Natural killer cell treated with Interleukin-12 subunit alpha and Interleukin-12 subunit beta and Interleukin-15 and Interleukin-18, amount 100 ng/mL, for 72 hours (primary cell): ENCODE measurements around the gene PFDN1. TPM values are rescaled to one million over a fixed set of nuclear protein-coding genes. Genes with fewer than 3 reads are reported as not detected.

Source experiments
- ATAC-seq, 2 donors: fragments of 150-1000 bp; cut with Tn5 transposase in 1 of 2; sonication (Bioruptor Pico), chemical (Tn5 transposase) in 1 of 2; 2 replicates each; pipeline ENCODE4 v1.10.0; 2021
- DNase-seq: peaks from one replicate; pipeline ENCODE4 v3.0.0; 2022; ENCODE audit warnings: low spot score
- H3K27ac Mint-ChIP-seq, 2 donors: 1 replicate in 1 of 2; 2 replicates in 1 of 2; pipeline ENCODE4 v1.8.0; 2022; ENCODE audit warnings: mixed read lengths in 2 of 2, mild to moderate bottlenecking in 1 of 2, moderate library complexity in 1 of 2
- H3K27me3 Mint-ChIP-seq, 2 donors: 1 replicate in 1 of 2; 2 replicates in 1 of 2; pipeline ENCODE4 v1.8.0; 2022; ENCODE audit warnings: mixed read lengths in 2 of 2
- H3K36me3 Mint-ChIP-seq: one replicate; pipeline ENCODE4 v1.8.0; 2022; ENCODE audit warnings: mixed read lengths
- H3K4me1 Mint-ChIP-seq, 2 donors: 1 replicate in 1 of 2; 2 replicates in 1 of 2; pipeline ENCODE4 v1.8.0; 2022; ENCODE audit warnings: low read depth in 2 of 2, mixed read lengths in 2 of 2, mild to moderate bottlenecking in 1 of 2
- H3K4me3 Mint-ChIP-seq: one replicate; pipeline ENCODE4 v1.8.0; 2022; ENCODE audit warnings: mixed read lengths
- H3K9me3 Mint-ChIP-seq: 2 replicates; pipeline ENCODE4 v1.8.0; 2022; ENCODE audit warnings: mixed read lengths
- total RNA-seq, 2 donors: library from RNA; stranded (reverse); gene quantifications; one replicate each; pipeline ENCODE4 v1.2.3, GENCODE V29; 2022

Gene PFDN1
- total RNA-seq, 2 donors from 2014 or later: 49.8 to 62.2 TPM

GRCh38 chr5:140299056-140299455 is 3.8 kb downstream of the PFDN1 start:
- Mint-ChIP-seq H3K36me3 (no peaks in the 10 kb centered on the region), H3K9me3 (no peaks in the 10 kb centered on the region), H3K4me3 (no peak overlapping the region), H3K27me3 (no peaks in the 10 kb centered on the region), H3K4me1 (peaks cover 23 to 26% of the 10 kb centered on the region in 2 donors), H3K27ac (no peak overlapping the region)
- no peak for DNase-seq
- no peak for ATAC-seq

DNA sequence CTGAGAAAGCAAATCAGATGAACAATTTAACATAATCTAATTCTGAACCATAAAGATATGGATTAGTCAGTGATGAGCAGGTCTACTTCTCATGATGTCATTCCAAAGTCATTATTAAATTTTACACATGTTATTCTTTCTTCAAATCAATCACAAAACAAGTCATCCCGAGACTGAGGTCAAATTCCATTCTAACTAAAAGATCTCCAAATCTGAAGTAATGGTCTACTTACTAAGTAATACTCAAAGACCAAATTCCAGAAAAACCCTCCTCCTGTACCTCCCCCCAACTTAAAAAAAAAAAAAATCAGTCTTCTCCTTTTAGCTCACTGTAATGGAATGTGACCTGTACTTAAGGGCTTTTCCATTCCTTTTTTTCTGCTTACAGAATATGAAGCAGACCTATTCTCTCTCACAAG is 4.7 kb downstream of the PFDN1 start:
- Mint-ChIP-seq H3K36me3 (no peaks in the 10 kb centered on the region), H3K27me3 (no peaks in the 10 kb centered on the region), H3K4me3 (no peak overlapping the region), H3K27ac (no peak overlapping the region), H3K4me1 (peaks cover 19 to 27% of the 10 kb centered on the region in 2 donors), H3K9me3 (no peaks in the 10 kb centered on the region)
- no peak for ATAC-seq
- no peak for DNase-seq

DNA sequence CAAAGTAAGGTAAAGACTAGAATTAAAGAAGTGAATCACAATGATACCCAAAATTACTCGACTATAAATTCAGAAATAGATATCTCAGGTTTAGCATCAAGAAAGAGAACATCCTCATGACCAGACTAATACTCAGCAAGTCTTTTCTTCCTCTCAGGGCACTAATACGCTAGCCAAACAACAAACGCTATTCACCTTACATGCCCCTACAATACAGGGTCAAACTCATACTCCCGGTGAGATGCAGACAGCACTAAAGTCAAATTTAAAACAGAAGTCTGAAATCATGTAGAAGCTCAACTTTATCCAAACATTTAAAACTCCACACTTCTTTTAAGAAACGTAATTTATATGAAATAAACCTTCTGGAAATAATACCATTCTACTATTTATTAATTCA is 5.6 kb downstream of the PFDN1 start:
- ATAC-seq: no peak
- no peak overlapping the region for H3K4me3 Mint-ChIP-seq
- H3K27ac Mint-ChIP-seq: no peak overlapping the region
- no peaks in the 10 kb centered on the region for H3K27me3 Mint-ChIP-seq
- no peaks in the 10 kb centered on the region for H3K9me3 Mint-ChIP-seq
- peaks cover 13 to 22% of the 10 kb centered on the region in 2 donors for H3K4me1 Mint-ChIP-seq
- no peaks in the 10 kb centered on the region for H3K36me3 Mint-ChIP-seq
- DNase-seq: no peak

DNA sequence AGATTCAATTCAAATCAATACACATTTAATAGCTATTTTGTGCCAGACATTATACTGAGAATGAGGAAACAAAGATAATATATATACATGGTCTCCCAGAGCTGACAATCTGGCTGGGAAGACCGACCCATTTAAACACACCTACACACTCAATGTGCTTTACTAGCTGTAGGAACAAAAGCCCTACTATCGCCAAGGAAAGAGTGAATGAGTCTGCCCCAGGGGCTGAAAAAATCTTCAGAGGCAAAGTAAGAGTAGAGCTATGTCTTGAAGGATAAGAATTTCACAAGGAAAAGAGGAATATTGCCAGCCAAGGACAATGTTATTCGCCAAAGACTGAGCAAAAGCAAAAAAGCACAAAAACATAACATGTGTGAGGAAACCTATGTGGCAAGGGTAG is 6.6 kb downstream of the PFDN1 start:
- no peak for DNase-seq
- Mint-ChIP-seq H3K4me3 (no peak overlapping the region), H3K36me3 (no peaks in the 10 kb centered on the region), H3K4me1 (peaks cover 9 to 14% of the 10 kb centered on the region in 2 donors), H3K27ac (no peak overlapping the region), H3K27me3 (no peaks in the 10 kb centered on the region), H3K9me3 (no peaks in the 10 kb centered on the region)
- no peak for ATAC-seq

GRCh38 chr5:140295414-140295813 is 7.5 kb downstream of the PFDN1 start:
- DNase-seq (no peak), ATAC-seq (no peak)
- no peaks in the 10 kb centered on the region for H3K36me3 Mint-ChIP-seq
- no peaks in the 10 kb centered on the region for H3K27me3 Mint-ChIP-seq
- no peak overlapping the region for H3K4me3 Mint-ChIP-seq
- no peak overlapping the region for H3K27ac Mint-ChIP-seq
- no peaks in the 10 kb centered on the region for H3K9me3 Mint-ChIP-seq
- peaks cover 11 to 14% of the 10 kb centered on the region in 2 donors for H3K4me1 Mint-ChIP-seq

GRCh38 chr5:140294753-140295152 is 8.1 kb downstream of the PFDN1 start:
- no peaks in the 10 kb centered on the region for H3K36me3 Mint-ChIP-seq
- no peak for ATAC-seq
- H3K4me1 Mint-ChIP-seq: peaks cover 13 to 17% of the 10 kb centered on the region in 2 donors
- no peaks in the 10 kb centered on the region for H3K27me3 Mint-ChIP-seq
- DNase-seq: no peak
- no peak overlapping the region for H3K4me3 Mint-ChIP-seq
- H3K9me3 Mint-ChIP-seq: no peaks in the 10 kb centered on the region
- no peak overlapping the region for H3K27ac Mint-ChIP-seq

DNA sequence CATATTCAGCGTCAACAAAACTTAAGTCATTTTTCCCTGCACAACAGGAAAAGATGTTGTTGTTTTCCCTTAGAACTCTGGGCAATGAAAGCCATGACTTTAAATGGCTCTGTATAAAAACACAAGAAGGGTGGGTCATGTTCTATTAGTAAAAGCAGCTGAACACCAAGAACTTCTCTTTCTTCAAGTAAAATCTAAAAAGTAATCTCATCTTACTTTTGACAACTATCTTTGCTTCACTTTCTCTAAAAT is 9.1 kb downstream of the PFDN1 start:
- Mint-ChIP-seq H3K36me3 (no peaks in the 10 kb centered on the region), H3K4me3 (no peak overlapping the region), H3K4me1 (peaks cover 18 to 23% of the 10 kb centered on the region in 2 donors), H3K9me3 (no peaks in the 10 kb centered on the region), H3K27ac (no peak overlapping the region), H3K27me3 (no peaks in the 10 kb centered on the region)
- DNase-seq (no peak), ATAC-seq (no peak)

DNA sequence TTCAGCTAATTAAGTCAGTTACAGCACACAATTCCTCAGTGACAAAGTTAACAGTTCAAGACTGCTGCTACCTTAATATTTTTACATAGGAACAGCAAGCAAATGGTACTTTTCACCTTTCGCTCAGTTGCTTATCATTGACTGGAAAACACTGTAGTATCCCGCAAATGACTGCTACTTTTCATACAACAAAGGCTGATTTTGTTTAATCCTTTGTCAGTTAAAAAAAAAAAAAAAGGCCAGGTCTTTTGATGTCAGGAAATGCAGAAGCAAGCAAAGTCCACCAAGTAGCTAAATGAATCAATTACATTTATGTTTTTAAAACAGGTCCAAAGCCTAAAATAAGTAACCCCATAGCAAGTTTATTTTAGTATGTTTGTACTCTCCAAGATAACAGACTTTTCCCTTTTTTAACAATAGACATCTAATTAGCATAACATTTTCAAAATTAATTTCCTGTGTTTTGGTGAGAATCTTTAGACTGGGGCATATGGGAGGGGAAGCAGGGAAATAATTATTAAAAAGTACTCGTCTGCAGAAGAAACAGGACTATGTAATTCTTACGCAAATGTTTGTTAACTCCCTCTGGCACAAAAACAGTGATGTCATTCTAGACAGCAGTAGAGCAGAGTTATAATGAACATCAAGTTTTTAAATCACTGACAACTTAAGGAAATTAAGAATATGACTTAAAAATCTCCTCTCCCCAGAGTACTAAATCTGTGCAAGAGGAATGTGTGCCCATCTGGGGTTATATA is 9.6 kb downstream of the PFDN1 start:
- Mint-ChIP-seq H3K27ac (no peak overlapping the region), H3K36me3 (no peaks in the 10 kb centered on the region), H3K4me3 (no peak overlapping the region), H3K4me1 (peaks cover 18 to 25% of the 10 kb centered on the region in 2 donors), H3K9me3 (no peaks in the 10 kb centered on the region), H3K27me3 (no peaks in the 10 kb centered on the region)
- ATAC-seq (no peak), DNase-seq (no peak)

DNA sequence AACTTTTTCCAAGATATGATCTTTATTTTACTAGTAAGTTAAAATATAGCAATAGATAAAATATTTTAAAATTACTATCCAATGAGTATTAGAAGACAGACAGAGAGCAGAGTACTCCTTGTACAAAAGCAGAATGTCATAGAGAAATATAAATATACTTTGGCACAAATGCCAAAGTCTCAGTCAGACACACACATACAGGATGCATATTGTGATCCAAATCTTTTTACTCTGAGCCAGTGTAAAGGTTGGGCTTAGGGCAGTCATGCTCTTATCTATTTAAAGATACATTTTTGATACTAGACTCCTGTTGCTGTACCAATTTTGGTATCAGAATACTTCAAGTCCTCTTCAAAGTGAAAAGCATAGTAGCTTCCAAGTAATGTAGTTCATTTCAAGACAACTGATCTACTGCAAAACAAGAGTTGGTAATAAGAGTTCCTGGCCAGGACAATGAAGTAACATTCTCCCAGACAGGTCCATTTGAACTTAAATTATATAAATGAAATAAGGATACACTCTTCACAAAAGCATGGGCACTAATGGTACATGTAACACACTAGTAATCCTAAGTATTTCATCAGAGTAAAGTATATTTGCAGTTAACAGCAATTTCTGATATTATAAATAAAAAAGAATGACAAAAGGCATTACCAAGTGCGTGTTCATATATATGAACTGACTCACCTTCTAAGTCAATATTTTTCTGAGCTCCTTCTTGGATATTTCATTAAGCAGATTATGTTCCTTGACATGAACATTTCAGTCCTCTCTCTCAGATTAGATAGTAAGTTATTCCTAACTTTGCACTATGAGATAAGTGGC is 10.5 kb downstream of the PFDN1 start:
- H3K27ac Mint-ChIP-seq: no peak overlapping the region
- ATAC-seq: no peak

GRCh38 chr5:140287801-140288521 is 14.9 kb downstream of the PFDN1 start:
- H3K4me1 Mint-ChIP-seq: peaks cover 23 to 38% of the 10 kb centered on the region in 2 donors
- no peak overlapping the region for H3K27ac Mint-ChIP-seq

More for the DNA sequence above, 10.5 kb downstream of the PFDN1 start:
- H3K27me3 Mint-ChIP-seq: no peaks in the 10 kb centered on the region
- no peak for DNase-seq
- H3K9me3 Mint-ChIP-seq: no peaks in the 10 kb centered on the region
- H3K36me3 Mint-ChIP-seq: no peaks in the 10 kb centered on the region
- peaks cover 19 to 31% of the 10 kb centered on the region in 2 donors for H3K4me1 Mint-ChIP-seq
- H3K4me3 Mint-ChIP-seq: no peak overlapping the region

DNA sequence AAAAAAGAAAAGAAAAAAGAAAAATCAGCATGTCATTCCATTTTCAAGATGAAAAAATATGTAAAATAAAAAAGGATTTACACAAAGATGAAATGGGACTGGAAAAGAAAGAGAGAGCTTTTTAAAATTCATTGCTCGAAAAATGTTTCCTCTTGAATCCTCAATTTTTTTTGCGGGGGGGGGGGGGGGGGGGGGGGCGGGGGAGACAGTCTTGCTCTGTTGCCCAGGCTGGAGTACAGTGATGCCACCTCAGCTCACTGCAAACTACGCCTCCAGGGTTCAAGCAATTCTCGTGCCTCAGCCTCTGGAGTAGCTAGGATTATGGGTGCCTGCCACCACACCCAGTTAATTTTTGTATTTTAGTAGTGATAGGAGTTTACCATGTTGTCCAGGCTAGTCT is 16.5 kb downstream of the PFDN1 start:
- DNase-seq (no peak), ATAC-seq (no peak)
- no peak overlapping the region for H3K27ac Mint-ChIP-seq
- no peak overlapping the region for H3K4me3 Mint-ChIP-seq
- no peaks in the 10 kb centered on the region for H3K36me3 Mint-ChIP-seq
- H3K27me3 Mint-ChIP-seq: no peaks in the 10 kb centered on the region
- H3K9me3 Mint-ChIP-seq: no peaks in the 10 kb centered on the region
- peaks cover 23 to 38% of the 10 kb centered on the region in 2 donors for H3K4me1 Mint-ChIP-seq

More at GRCh38 chr5:140287801-140288521, 14.9 kb downstream of the PFDN1 start:
- H3K36me3 Mint-ChIP-seq: no peaks in the 10 kb centered on the region
- DNase-seq: no peak
- no peaks in the 10 kb centered on the region for H3K9me3 Mint-ChIP-seq
- no peak overlapping the region for H3K4me3 Mint-ChIP-seq
- no peaks in the 10 kb centered on the region for H3K27me3 Mint-ChIP-seq
- ATAC-seq: no peak

GRCh38 chr5:140284013-140284412 is 18.9 kb downstream of the PFDN1 start:
- DNase-seq (no peak), ATAC-seq (no peak)
- H3K27ac Mint-ChIP-seq: no peak overlapping the region
- H3K36me3 Mint-ChIP-seq: no peaks in the 10 kb centered on the region
- no peak overlapping the region for H3K4me3 Mint-ChIP-seq
- H3K27me3 Mint-ChIP-seq: no peaks in the 10 kb centered on the region
- H3K4me1 Mint-ChIP-seq: peaks cover 13 to 29% of the 10 kb centered on the region in 2 donors
- H3K9me3 Mint-ChIP-seq: no peaks in the 10 kb centered on the region

DNA sequence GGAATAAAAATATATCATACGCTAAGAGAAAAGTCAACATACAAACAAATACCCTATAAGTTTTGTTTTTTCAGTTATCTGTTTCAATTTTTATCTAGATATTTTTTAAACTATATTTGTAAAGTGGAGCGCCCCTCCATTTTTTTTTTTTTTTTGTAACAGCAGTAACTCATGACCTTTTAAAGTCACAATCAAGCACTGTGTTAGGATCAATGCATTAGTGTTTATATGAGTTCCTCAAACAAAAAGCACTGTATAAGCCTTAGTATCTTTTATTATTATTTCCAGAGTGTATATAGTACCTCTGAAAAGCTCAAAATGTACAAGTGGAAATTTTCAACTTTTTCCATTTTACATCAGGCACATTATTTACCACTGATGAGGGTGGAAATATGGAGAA is 20.6 kb downstream of the PFDN1 start:
- Mint-ChIP-seq H3K27ac (no peak overlapping the region), H3K4me1 (peaks cover 11 to 24% of the 10 kb centered on the region in 2 donors), H3K4me3 (no peak overlapping the region), H3K36me3 (peaks cover 4% of the 10 kb centered on the region), H3K9me3 (no peaks in the 10 kb centered on the region), H3K27me3 (no peaks in the 10 kb centered on the region)
- DNase-seq: no peak
- ATAC-seq: no peak

DNA sequence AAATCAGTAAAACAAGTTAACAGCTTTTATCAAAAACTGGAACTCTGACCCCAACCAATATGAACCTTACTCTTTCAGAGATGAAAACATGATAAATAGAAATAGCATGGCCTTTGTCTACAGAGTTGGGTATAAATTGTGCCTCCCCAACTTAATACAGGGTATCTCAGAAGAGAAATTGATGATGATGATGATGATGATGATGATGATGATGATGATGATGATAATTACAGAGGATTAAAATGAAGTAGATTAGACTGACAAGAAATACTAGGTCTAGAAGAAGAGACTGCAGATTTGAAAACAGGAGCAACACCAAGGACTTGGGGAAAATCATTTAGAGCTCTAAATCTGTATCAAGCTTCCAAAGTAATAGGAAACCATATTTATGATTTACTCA is 27.1 kb downstream of the PFDN1 start:
- Mint-ChIP-seq H3K27ac (no peak overlapping the region), H3K9me3 (no peaks in the 10 kb centered on the region), H3K36me3 (peaks cover 11% of the 10 kb centered on the region), H3K4me3 (no peak overlapping the region), H3K4me1 (peaks cover 11 to 22% of the 10 kb centered on the region in 2 donors), H3K27me3 (no peaks in the 10 kb centered on the region)
- ATAC-seq: no peak
- DNase-seq: no peak
